Caco-2 (cell line): ENCODE measurements around the gene DEPDC5. TPM values are rescaled to one million over a fixed set of nuclear protein-coding genes. Genes with fewer than 3 reads are reported as not detected.

Source experiments
- BruUV-seq: library from RNA; stranded (reverse); fragments of 400-500 nt; replicated peaks from 2 replicates; lab custom pipeline; 2021; lab: Mats Ljungman, UMichigan
- CTCF ChIA-PET: fragments of 300-600 bp; sonication (Branson Sonifier 250); formaldehyde crosslinking; loops from one replicate; lab custom pipeline; 2022; ENCODE audit warnings: antibody characterized with exemption; lab: Charles Lee
- POLR2A ChIA-PET: fragments of 300-600 bp; sonication (Branson Sonifier 250); formaldehyde crosslinking; loops from one replicate; lab custom pipeline; 2022; ENCODE audit warnings: antibody characterized with exemption; lab: Charles Lee
- DNase-seq, 2 experiments: peaks; one replicate each; pipeline versions ENCODE4 v3.0.0 to v3.0.0-alpha.2; 2020 to 2022
- H3K27me3 ChIP-seq: replicated peaks from 2 replicates; pipeline ENCODE4 v1.6.0; 2011; ENCODE audit warnings: low read length; ENCODE audit not compliant: control insufficient read depth, insufficient read depth
- H3K36me3 ChIP-seq: 2 replicates; pipeline ENCODE4 v1.5.1; 2011; ENCODE audit warnings: low read length; ENCODE audit not compliant: control insufficient read depth, insufficient read depth
- H3K4me1 ChIP-seq: fragments of 250-450 bp; sonication (Bioruptor Pico); 2 replicates; pipeline ENCODE4 v1.5.1; 2020; ENCODE audit warnings: mild to moderate bottlenecking
- H3K4me3 ChIP-seq: 2 replicates; pipeline ENCODE4 v1.5.1; 2011; ENCODE audit warnings: low read depth, mild to moderate bottlenecking, control low read depth, low read length
- H3K9me3 ChIP-seq: fragments of 250-450 bp; sonication (Bioruptor Pico); 2 replicates; pipeline ENCODE4 v1.5.1; 2020; ENCODE audit warnings: mild to moderate bottlenecking, moderate library complexity
- H3K27ac Mint-ChIP-seq: one replicate; pipeline ENCODE4 v1.8.0; 2022; ENCODE audit warnings: mixed read lengths; ENCODE audit not compliant: unreplicated experiment
- H3K27me3 Mint-ChIP-seq: one replicate; pipeline ENCODE4 v1.8.0; 2022; ENCODE audit warnings: mixed read lengths; ENCODE audit not compliant: insufficient read depth, unreplicated experiment
- H3K36me3 Mint-ChIP-seq: one replicate; pipeline ENCODE4 v1.8.0; 2022; ENCODE audit warnings: mild to moderate bottlenecking, mixed read lengths; ENCODE audit not compliant: insufficient read depth, unreplicated experiment
- H3K4me1 Mint-ChIP-seq: one replicate; pipeline ENCODE4 v1.8.0; 2022; ENCODE audit warnings: low read depth, mixed read lengths; ENCODE audit not compliant: unreplicated experiment
- H3K4me3 Mint-ChIP-seq: one replicate; pipeline ENCODE4 v1.8.0; 2022; ENCODE audit warnings: mild to moderate bottlenecking, moderate library complexity, mixed read lengths; ENCODE audit not compliant: unreplicated experiment
- H3K9me3 Mint-ChIP-seq: one replicate; pipeline ENCODE4 v1.8.0; 2022; ENCODE audit warnings: mixed read lengths; ENCODE audit not compliant: unreplicated experiment
- CTCF ChIP-seq, 2 experiments: fragments of 200-600 bp in 1 of 2; IDR thresholded peaks; 1 replicate in 1 of 2; 2 replicates in 1 of 2; pipeline versions ENCODE4 v1.5.1 to v1.8.0; 2011 to 2022; ENCODE audit warnings: antibody characterized with exemption in 1 of 2, control low read depth in 1 of 2, inconsistent platforms in 1 of 2, low read depth in 1 of 2, low read length in 1 of 2, mild to moderate bottlenecking in 1 of 2, moderate library complexity in 1 of 2; ENCODE audit not compliant: insufficient read depth in 1 of 2, severe bottlenecking in 1 of 2, unreplicated experiment in 1 of 2
- intact Hi-C: fragments of 100-400 bp; cut with micrococcal nuclease; formaldehyde crosslinking; loops from one replicate; pipeline ENCODE4 v1.10.0; 2022; ENCODE audit not compliant: unreplicated experiment
- total RNA-seq: library from RNA; stranded (reverse); gene quantifications from 2 replicates; pipeline ENCODE4 v1.2.3, GENCODE V29; 2022

Gene DEPDC5
- total RNA-seq, 1 experiment from 2014 or later: 19.4 TPM

- POLR2A ChIA-PET: no interaction called here
Observed at GRCh38 chr22:31732089-31732829, 21.6 kb upstream of the DEPDC5 start.

DNA sequence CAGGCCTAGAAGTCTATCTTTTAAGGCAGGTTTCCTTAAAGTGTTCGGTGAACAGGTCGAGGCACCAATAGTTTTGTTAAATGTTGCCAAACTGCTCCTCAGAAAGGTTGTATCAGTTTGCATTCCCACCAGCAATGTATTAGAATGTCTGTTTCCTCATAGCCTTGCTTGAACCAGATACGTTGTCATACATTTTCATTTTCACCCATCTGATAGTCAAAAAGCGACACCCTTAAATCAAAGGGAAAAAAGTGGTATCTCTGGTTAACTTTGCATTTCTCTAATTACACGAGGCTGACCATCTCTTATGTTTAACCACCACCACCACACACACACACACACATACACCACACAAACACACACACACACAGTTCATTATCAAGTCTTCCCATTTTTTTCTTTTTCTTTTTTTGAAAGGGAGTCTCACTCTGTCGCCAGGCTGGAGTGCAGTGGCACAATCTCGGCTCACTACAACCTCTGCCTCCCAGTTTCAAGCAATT is 20.2 kb upstream of the DEPDC5 start:
- BruUV-seq: no TSS peak
- Histone ChIP-seq H3K4me3 (no peak overlapping the region), H3K9me3 (no peaks in the 10 kb centered on the region), H3K27me3 (no peaks in the 10 kb centered on the region), H3K4me1 (peaks cover 28% of the 10 kb centered on the region), H3K36me3 (no peaks in the 10 kb centered on the region)
- H3K4me1 Mint-ChIP-seq: peaks cover 11% of the 10 kb centered on the region
- POLR2A ChIA-PET: no interaction called here
- DNase-seq: no peak
- CTCF ChIA-PET: no interaction called here
- H3K9me3 Mint-ChIP-seq: no peaks in the 10 kb centered on the region
- no peak overlapping the region for H3K4me3 Mint-ChIP-seq
- H3K36me3 Mint-ChIP-seq: peaks cover 49% of the 10 kb centered on the region
- peak overlapping the region; percentile 6 for H3K27ac Mint-ChIP-seq
- intact Hi-C loops: no loop called here
- no peak for TF ChIP-seq CTCF (IDR thresholded peaks at IDR 0.05; ENCODE audit: insufficient read depth in 1 of 2, low read depth in 1 of 2, low read length in 1 of 2, severe bottlenecking in 1 of 2, unreplicated experiment in 1 of 2)
- no peaks in the 10 kb centered on the region for H3K27me3 Mint-ChIP-seq

More at GRCh38 chr22:31732089-31732829, 21.6 kb upstream of the DEPDC5 start:
- no peak for DNase-seq
- intact Hi-C loops: no loop called here
- no peaks in the 10 kb centered on the region for H3K27me3 ChIP-seq
- CTCF ChIA-PET: no interaction called here
- peaks cover 28% of the 10 kb centered on the region for H3K4me1 ChIP-seq
- Mint-ChIP-seq H3K4me3 (no peak overlapping the region), H3K27ac (no peak overlapping the region), H3K36me3 (peaks cover 36% of the 10 kb centered on the region), H3K27me3 (no peaks in the 10 kb centered on the region), H3K4me1 (peaks cover 7% of the 10 kb centered on the region), H3K9me3 (no peaks in the 10 kb centered on the region)
- H3K9me3 ChIP-seq: no peaks in the 10 kb centered on the region
- H3K4me3 ChIP-seq: no peak overlapping the region
- no peaks in the 10 kb centered on the region for H3K36me3 ChIP-seq
- no peak for TF ChIP-seq CTCF (IDR thresholded peaks at IDR 0.05; ENCODE audit: insufficient read depth in 1 of 2, low read depth in 1 of 2, low read length in 1 of 2, severe bottlenecking in 1 of 2, unreplicated experiment in 1 of 2)
- BruUV-seq: no TSS peak

GRCh38 chr22:31734512-31734911 is 19.3 kb upstream of the DEPDC5 start:
- intact Hi-C loops: no loop called here
- Mint-ChIP-seq H3K27me3 (no peaks in the 10 kb centered on the region), H3K36me3 (peaks cover 53% of the 10 kb centered on the region), H3K9me3 (no peaks in the 10 kb centered on the region), H3K4me3 (no peak overlapping the region), H3K4me1 (peaks cover 12% of the 10 kb centered on the region), H3K27ac (no peak overlapping the region)
- Histone ChIP-seq H3K4me3 (no peak overlapping the region), H3K36me3 (no peaks in the 10 kb centered on the region), H3K4me1 (peaks cover 28% of the 10 kb centered on the region), H3K9me3 (no peaks in the 10 kb centered on the region), H3K27me3 (no peaks in the 10 kb centered on the region)
- no peak for TF ChIP-seq CTCF (IDR thresholded peaks at IDR 0.05; ENCODE audit: insufficient read depth in 1 of 2, low read depth in 1 of 2, low read length in 1 of 2, severe bottlenecking in 1 of 2, unreplicated experiment in 1 of 2)
- CTCF ChIA-PET: no interaction called here
- DNase-seq: no peak
- no TSS peak for BruUV-seq
- POLR2A ChIA-PET: no interaction called here
